Erythroblast (primary cell): ENCODE measurements around the gene CD63.

Experiments
- GATA1 ChIP-seq: IDR thresholded peaks from 2 replicates; pipeline ENCODE4 v1.6.1; 2011; ENCODE audit warnings: low read depth, mild to moderate bottlenecking, control low read depth, low read length, moderate library complexity
- POLR2A ChIP-seq: IDR thresholded peaks from 2 replicates; pipeline ENCODE4 v1.6.1; 2011; ENCODE audit warnings: mild to moderate bottlenecking, low read length

DNA sequence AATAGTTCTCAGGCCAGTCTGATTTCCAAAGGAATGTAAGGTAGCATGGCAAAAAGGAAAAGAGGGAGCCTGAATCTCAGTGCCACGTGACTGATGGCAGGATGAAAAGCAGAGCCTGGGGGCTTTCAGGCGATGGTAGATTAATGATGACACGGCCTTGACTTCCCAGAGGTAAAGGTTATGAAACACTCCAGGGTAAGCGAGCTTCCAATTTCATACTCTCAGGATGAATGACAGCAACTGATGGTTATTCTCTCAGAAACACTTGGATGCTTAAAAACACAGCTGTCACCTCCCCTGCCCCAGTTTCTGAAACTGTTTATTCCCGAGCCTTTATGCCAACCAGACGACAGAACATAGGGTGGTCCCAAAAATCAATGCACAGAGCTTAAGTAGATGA, 42.9 kb upstream of the CD63 start:
- TF ChIP-seq POLR2A = no peak
- TF ChIP-seq GATA1 = no peak
